Measurements from ENCODE around the gene LRRC40. TPM values are rescaled to one million over a fixed set of nuclear protein-coding genes. Genes with fewer than 3 reads are reported as not detected.
A peak's percentile ranks its signal among the peaks of the same experiment; 100 is the strongest.

Gene LRRC40
- total RNA-seq, 1 donor from 2014 or later: 16.7 TPM

GRCh38 chr1:70205071-70205433 lies 327 bp downstream of the LRRC40 start:
- POLR2A ChIA-PET: interaction anchor here (1.1 to 4.1 kb wide), 4 partner anchors 16 to 876 kb away, joined by 6 to 53 read pairs (median 14); partner anchors contain the start of genes ANKRD13C, CTH, SRSF11 and ZRANB2
- peak overlapping the region; percentile 97 for H3K27ac Mint-ChIP-seq
- peaks cover 21% of the 10 kb centered on the region for H3K36me3 Mint-ChIP-seq (ENCODE audit: low read depth)
- ATAC-seq (ENCODE audit: low read depth) (peak; percentile 25), DNase-seq (no peak)
- H3K9me3 Mint-ChIP-seq: no peaks in the 10 kb centered on the region
- peak overlapping the region; percentile 99 for H3K4me3 Mint-ChIP-seq
- H3K4me1 Mint-ChIP-seq: peaks cover 74% of the 10 kb centered on the region
- intact Hi-C loops (cut with micrococcal nuclease): loop anchor here (1.0 kb wide), 4 partner anchors 16 to 876 kb away; partner anchors contain the start of genes ANKRD13C, CTH, SRSF11 and ZRANB2
- TF ChIP-seq, protein P1, sequence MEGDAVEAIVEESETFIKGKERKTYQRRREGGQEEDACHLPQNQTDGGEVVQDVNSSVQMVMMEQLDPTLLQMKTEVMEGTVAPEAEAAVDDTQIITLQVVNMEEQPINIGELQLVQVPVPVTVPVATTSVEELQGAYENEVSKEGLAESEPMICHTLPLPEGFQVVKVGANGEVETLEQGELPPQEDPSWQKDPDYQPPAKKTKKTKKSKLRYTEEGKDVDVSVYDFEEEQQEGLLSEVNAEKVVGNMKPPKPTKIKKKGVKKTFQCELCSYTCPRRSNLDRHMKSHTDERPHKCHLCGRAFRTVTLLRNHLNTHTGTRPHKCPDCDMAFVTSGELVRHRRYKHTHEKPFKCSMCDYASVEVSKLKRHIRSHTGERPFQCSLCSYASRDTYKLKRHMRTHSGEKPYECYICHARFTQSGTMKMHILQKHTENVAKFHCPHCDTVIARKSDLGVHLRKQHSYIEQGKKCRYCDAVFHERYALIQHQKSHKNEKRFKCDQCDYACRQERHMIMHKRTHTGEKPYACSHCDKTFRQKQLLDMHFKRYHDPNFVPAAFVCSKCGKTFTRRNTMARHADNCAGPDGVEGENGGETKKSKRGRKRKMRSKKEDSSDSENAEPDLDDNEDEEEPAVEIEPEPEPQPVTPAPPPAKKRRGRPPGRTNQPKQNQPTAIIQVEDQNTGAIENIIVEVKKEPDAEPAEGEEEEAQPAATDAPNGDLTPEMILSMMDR (IDR thresholded peaks at IDR 0.05): no peak
- H3K27me3 Mint-ChIP-seq: no peaks in the 10 kb centered on the region
- CTCF ChIA-PET: interaction anchor here (0.9 kb wide), 1 partner anchor 876 kb away, joined by 4 read pairs; no protein-coding TSS in a partner anchor

DNA sequence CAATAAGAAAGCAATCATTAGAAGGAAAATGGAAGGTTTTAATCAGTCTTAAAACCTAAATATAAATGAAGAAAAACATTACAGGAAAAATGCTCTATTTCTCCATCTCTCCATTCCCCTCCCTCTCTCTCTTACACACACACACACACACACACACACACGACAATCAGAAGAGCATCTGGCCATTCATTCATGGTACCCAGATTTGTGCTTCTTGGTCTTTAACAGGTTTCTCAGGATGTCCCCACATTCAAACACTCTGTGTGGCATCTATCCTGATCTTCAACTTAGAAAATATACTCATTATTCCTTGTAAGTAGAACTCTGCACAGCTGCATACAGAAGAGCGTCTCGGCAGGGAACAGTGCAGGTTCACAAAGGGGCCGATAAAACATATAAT lies 779 bp downstream of the LRRC40 start:
- Mint-ChIP-seq H3K27ac (peak overlapping the region; percentile 97), H3K4me1 (peaks cover 72% of the 10 kb centered on the region), H3K27me3 (no peaks in the 10 kb centered on the region), H3K4me3 (peak overlapping the region; percentile 99), H3K9me3 (no peaks in the 10 kb centered on the region), H3K36me3 (ENCODE audit: low read depth) (peaks cover 18% of the 10 kb centered on the region)
- TF ChIP-seq, protein P1 (IDR thresholded peaks at IDR 0.05): no peak
- ChIA-PET CTCF (interaction anchor here (0.9 kb wide), 1 partner anchor 877 kb away, joined by 4 read pairs; no protein-coding TSS in a partner anchor), POLR2A (interaction anchor here (1.1 to 4.1 kb wide), 4 partner anchors 17 to 876 kb away, joined by 3 to 53 read pairs (median 12); partner anchors contain the start of genes ANKRD13C, SRSF11 and ZRANB2)
- DNase-seq (no peak), ATAC-seq (ENCODE audit: low read depth) (no peak)
- intact Hi-C loops (cut with micrococcal nuclease): no loop called here

DNA sequence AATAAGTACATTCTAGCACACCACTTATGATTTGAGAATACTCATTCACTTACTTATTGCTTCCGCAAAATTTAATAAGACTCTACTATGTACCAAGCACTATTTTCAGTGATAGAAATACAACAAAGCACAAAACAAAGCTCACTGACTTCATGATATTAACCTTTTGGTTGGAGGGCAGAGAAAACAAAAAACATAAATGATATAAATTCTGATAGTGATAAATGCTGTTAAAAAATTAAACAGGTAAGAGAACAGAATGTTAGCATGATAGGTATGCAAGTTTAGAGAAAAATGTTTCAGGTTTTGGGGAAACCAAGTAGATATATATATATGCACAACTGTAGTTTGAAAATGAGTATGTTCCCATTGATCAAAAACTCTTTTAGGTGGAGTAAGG lies 1.2 kb downstream of the LRRC40 start:
- peaks cover 72% of the 10 kb centered on the region for H3K4me1 Mint-ChIP-seq
- ATAC-seq (ENCODE audit: low read depth) (no peak), DNase-seq (no peak)
- no peaks in the 10 kb centered on the region for H3K27me3 Mint-ChIP-seq
- no peaks in the 10 kb centered on the region for H3K9me3 Mint-ChIP-seq
- peaks cover 19% of the 10 kb centered on the region for H3K36me3 Mint-ChIP-seq (ENCODE audit: low read depth)
- H3K27ac Mint-ChIP-seq: no peak overlapping the region
- peak overlapping the region; percentile 99 for H3K4me3 Mint-ChIP-seq
- TF ChIP-seq, protein P1 (IDR thresholded peaks at IDR 0.05): no peak
- ChIA-PET POLR2A (interaction anchor here (1.0 to 4.1 kb wide), 4 partner anchors 17 to 877 kb away, joined by 3 to 53 read pairs (median 12); partner anchors contain the start of genes ANKRD13C, SRSF11 and ZRANB2), CTCF (no interaction called here)
- intact Hi-C loops (cut with micrococcal nuclease): no loop called here

DNA sequence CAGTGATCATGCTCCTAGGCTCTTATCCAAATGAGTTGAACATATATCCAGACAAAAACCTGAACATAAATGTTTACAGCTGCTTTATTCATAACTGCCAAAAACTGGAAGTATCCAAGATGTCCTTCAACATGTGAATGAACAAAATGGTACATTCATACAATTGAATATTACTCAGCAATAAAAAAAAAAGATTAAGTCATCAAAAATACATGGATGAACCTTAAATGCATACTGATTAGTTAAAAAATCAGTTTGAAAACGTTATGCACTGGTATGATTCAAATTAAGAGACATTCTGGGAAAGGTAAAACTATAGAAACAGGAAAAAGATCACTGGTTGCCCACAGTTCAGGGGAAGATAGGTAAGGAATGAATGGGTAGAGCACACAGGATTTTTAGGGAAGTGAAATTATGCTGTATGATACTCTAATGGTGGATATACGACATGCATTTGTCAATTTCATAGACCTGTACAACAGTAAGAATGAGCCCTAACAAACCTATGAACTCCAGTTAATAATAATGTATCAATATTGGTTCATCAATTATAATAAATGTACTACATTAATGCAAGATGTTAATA lies 3.1 kb downstream of the LRRC40 start:
- Mint-ChIP-seq H3K4me3 (no peak overlapping the region), H3K27me3 (no peaks in the 10 kb centered on the region), H3K27ac (no peak overlapping the region), H3K4me1 (peaks cover 54% of the 10 kb centered on the region), H3K36me3 (ENCODE audit: low read depth) (peaks cover 12% of the 10 kb centered on the region), H3K9me3 (no peaks in the 10 kb centered on the region)
- ChIA-PET POLR2A (no interaction called here), CTCF (no interaction called here)
- ATAC-seq (ENCODE audit: low read depth) (no peak), DNase-seq (no peak)
- intact Hi-C loops (cut with micrococcal nuclease): no loop called here
- TF ChIP-seq, protein P1 (IDR thresholded peaks at IDR 0.05): no peak

GRCh38 chr1:70200065-70200464 lies 5.3 kb downstream of the LRRC40 start:
- no peak overlapping the region for H3K4me3 Mint-ChIP-seq
- POLR2A ChIA-PET: no interaction called here
- CTCF ChIA-PET: no interaction called here
- no peaks in the 10 kb centered on the region for H3K9me3 Mint-ChIP-seq
- H3K4me1 Mint-ChIP-seq: peaks cover 39% of the 10 kb centered on the region
- H3K36me3 Mint-ChIP-seq (ENCODE audit: low read depth): peaks cover 5% of the 10 kb centered on the region
- TF ChIP-seq, protein P1 (IDR thresholded peaks at IDR 0.05): no peak
- intact Hi-C loops (cut with micrococcal nuclease): no loop called here
- no peak overlapping the region for H3K27ac Mint-ChIP-seq
- no peaks in the 10 kb centered on the region for H3K27me3 Mint-ChIP-seq
- DNase-seq (no peak), ATAC-seq (ENCODE audit: low read depth) (no peak)
